PC-9 (cell line): Measurements from ENCODE around the gene NEURL3. TPM values are rescaled to one million over a fixed set of nuclear protein-coding genes. Genes with fewer than 3 reads are reported as not detected.

Source experiments
- BruUV-seq: library from RNA; stranded (reverse); fragments of 400-500 nt; replicated peaks from 2 replicates; lab custom pipeline; 2021; lab: Mats Ljungman, UMichigan
- CTCF ChIA-PET: fragments of 300-600 bp; sonication (Branson Sonifier 250); formaldehyde crosslinking; loops from one replicate; lab custom pipeline; 2022; ENCODE audit warnings: antibody characterized with exemption; lab: Charles Lee
- POLR2A ChIA-PET: fragments of 300-600 bp; sonication (Branson Sonifier 250); formaldehyde crosslinking; loops from one replicate; lab custom pipeline; 2022; ENCODE audit warnings: antibody characterized with exemption; ENCODE audit not compliant: unreplicated experiment; lab: Charles Lee
- DNase-seq, 2 experiments: peaks; one replicate each; pipeline versions ENCODE4 v3.0.0 to v3.0.0-alpha.2; 2015 to 2022; ENCODE audit warnings: mixed read lengths in 1 of 2
- H2AFZ ChIP-seq: fragments of 200-600 bp; sonication (generic); 2 replicates; pipeline ENCODE4 v1.8.1; 2017; ENCODE audit warnings: antibody characterized with exemption
- H3F3A ChIP-seq: fragments of 200-600 bp; sonication (generic); 2 replicates; pipeline ENCODE4 v1.8.1; 2017; ENCODE audit warnings: antibody characterized with exemption, mild to moderate bottlenecking, low read depth; ENCODE audit not compliant: insufficient read depth
- H3K27ac ChIP-seq: fragments of 200-600 bp; sonication (generic); 2 replicates; pipeline ENCODE4 v1.6.1; 2016; ENCODE audit warnings: mixed run types
- H3K27me3 ChIP-seq: fragments of 200-600 bp; sonication (generic); 2 replicates; pipeline ENCODE4 v1.6.1; 2016; ENCODE audit warnings: low read depth, mixed run types; ENCODE audit not compliant: insufficient read depth
- H3K36me3 ChIP-seq: fragments of 200-600 bp; sonication (generic); 2 replicates; pipeline ENCODE4 v1.6.1; 2016; ENCODE audit warnings: low read depth, mixed run types
- H3K4me1 ChIP-seq: fragments of 200-600 bp; sonication (generic); replicated peaks from 2 replicates; pipeline ENCODE4 v1.6.1; 2016; ENCODE audit warnings: mixed run types; ENCODE audit not compliant: insufficient read depth
- H3K4me2 ChIP-seq: fragments of 200-600 bp; sonication (generic); 2 replicates; pipeline ENCODE4 v1.6.1; 2017; ENCODE audit warnings: mixed run types
- H3K4me3 ChIP-seq: fragments of 200-600 bp; sonication (generic); 2 replicates; pipeline ENCODE4 v1.6.1; 2016; ENCODE audit warnings: mixed run types
- H3K79me2 ChIP-seq: fragments of 200-600 bp; sonication (generic); 2 replicates; pipeline ENCODE4 v1.6.1; 2017; ENCODE audit warnings: low read depth, mixed run types
- H3K9me2 ChIP-seq: fragments of 200-600 bp; sonication (generic); 2 replicates; pipeline ENCODE4 v1.8.1; 2017; ENCODE audit warnings: mild to moderate bottlenecking; ENCODE audit not compliant: insufficient read depth
- H3K9me3 ChIP-seq: fragments of 200-600 bp; sonication (generic); 2 replicates; pipeline ENCODE4 v1.8.1; 2016; ENCODE audit warnings: low read depth; ENCODE audit not compliant: insufficient read depth
- H4K20me1 ChIP-seq: fragments of 200-600 bp; sonication (generic); 2 replicates; pipeline ENCODE4 v1.8.1; 2017; ENCODE audit not compliant: insufficient read depth
- EZH2 ChIP-seq: fragments of 200-600 bp; sonication (generic); IDR thresholded peaks from 2 replicates; pipeline ENCODE4 v1.8.0; 2017; ENCODE audit warnings: antibody characterized with exemption, low read depth
- intact Hi-C: fragments of 100-400 bp; cut with micrococcal nuclease; formaldehyde crosslinking; loops from one replicate; pipeline ENCODE4 v1.10.0; 2022; ENCODE audit not compliant: unreplicated experiment
- total RNA-seq: library from RNA; stranded (reverse); gene quantifications from 2 replicates; pipeline ENCODE4 v1.2.3, GENCODE V29; 2021
- TF ChIP-seq, protein P1 (sequence below): fragments of 200-600 bp; sonication (generic); conservative IDR thresholded peaks from 2 replicates; pipeline ENCODE4 v1.6.1; 2017; ENCODE audit warnings: mixed run types, antibody characterized with exemption, mild to moderate bottlenecking, moderate library complexity

The NEURL3 gene
- total RNA-seq, 1 experiment from 2014 or later: 0.48 TPM

DNA sequence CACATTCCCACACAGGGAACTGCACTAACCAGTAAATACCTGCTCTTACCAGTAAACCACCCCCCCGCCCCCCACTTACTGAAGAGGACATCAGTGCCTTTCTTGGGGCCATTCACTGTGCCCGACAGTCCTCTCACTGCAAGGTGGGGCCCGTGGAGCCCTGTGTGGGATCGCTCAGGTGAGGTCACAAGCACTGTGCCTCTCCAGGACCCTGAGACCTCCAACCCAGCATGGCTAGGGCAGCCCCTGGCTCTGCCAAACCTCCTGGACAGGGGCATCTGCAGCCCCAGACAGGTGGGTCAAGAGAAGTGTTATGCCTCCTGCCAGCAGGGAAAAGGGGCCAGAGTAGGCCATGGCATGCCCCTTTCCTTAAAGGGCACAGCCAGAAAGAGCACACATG, 6.7 kb upstream of the NEURL3 start:
- H3K27me3 ChIP-seq: no peaks in the 10 kb centered on the region
- CTCF ChIA-PET: no interaction called here
- no peak for DNase-seq
- no peaks in the 10 kb centered on the region for H3K36me3 ChIP-seq
- peaks cover 10% of the 10 kb centered on the region; the same call in 1 of the 2 replicates for H3F3A ChIP-seq
- no peaks in the 10 kb centered on the region for H3K79me2 ChIP-seq
- H2AFZ ChIP-seq: no peak overlapping the region
- H3K4me2 ChIP-seq: no peak overlapping the region
- TF ChIP-seq EZH2: no peak
- TF ChIP-seq, protein P1, sequence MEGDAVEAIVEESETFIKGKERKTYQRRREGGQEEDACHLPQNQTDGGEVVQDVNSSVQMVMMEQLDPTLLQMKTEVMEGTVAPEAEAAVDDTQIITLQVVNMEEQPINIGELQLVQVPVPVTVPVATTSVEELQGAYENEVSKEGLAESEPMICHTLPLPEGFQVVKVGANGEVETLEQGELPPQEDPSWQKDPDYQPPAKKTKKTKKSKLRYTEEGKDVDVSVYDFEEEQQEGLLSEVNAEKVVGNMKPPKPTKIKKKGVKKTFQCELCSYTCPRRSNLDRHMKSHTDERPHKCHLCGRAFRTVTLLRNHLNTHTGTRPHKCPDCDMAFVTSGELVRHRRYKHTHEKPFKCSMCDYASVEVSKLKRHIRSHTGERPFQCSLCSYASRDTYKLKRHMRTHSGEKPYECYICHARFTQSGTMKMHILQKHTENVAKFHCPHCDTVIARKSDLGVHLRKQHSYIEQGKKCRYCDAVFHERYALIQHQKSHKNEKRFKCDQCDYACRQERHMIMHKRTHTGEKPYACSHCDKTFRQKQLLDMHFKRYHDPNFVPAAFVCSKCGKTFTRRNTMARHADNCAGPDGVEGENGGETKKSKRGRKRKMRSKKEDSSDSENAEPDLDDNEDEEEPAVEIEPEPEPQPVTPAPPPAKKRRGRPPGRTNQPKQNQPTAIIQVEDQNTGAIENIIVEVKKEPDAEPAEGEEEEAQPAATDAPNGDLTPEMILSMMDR: no peak
- no peaks in the 10 kb centered on the region for H3K9me2 ChIP-seq
- H3K27ac ChIP-seq: no peak overlapping the region
- H3K4me3 ChIP-seq: no peak overlapping the region
- POLR2A ChIA-PET: no interaction called here
- H4K20me1 ChIP-seq: no peaks in the 10 kb centered on the region
- intact Hi-C loops: no loop called here
- H3K4me1 ChIP-seq: peaks cover 16% of the 10 kb centered on the region
- peaks cover under 1% of the 10 kb centered on the region; the same call in 1 of the 2 replicates for H3K9me3 ChIP-seq
- no TSS peak for BruUV-seq

DNA sequence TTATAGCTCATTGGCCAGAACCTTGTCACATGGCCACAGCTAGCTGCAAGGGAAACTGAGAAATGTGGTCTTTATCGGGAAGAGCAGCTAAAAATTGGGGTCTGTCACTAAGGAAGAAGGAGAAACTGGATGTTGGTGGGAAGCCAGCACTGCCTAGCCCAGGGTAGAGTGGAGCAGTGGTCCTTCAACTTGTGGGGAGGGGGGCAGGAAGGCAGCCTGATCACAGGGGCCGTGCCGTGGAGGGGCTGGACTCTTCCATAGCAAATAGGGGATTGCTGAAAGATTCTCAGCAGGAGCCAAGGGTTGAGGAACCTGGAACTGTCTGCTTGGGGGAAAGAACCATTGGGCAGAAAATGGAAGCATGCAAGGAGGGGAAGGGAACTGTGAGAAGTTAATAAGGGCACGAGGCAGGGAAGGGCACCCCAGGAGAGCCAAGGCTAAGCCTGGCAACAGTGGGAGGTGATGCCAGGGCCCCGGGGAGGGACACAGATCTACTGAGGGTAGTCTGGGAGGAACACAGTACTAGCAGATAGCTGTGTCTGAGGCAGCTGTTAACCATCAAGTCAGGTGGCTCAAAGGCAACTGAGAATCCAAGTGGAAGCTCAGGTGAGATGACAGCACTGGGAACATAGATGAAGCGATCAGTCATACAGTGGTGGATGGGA, 5.9 kb upstream of the NEURL3 start:
- POLR2A ChIA-PET: no interaction called here
- no TSS peak for BruUV-seq
- no peaks in the 10 kb centered on the region for H3K79me2 ChIP-seq

DNA sequence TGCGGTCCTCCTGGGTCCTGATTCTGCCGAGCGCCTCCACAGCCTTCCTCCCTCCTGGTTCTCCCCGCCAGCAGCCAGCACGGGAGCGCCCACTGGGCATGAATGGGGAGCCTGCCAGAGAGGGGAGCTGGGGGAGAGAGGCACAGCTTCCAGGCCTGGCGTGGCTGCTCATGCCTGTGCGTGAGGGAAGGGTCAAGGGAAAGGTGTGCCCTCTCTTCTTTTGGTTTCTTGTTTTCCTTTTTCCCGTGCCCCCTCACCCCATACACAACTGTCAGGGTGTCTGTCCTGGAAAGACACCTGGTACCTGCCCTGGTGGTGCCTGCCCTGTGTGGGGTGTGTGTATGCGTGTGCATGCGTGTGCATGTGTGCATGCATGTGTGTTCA, 4.7 kb upstream of the NEURL3 start:
- no TSS peak for BruUV-seq
- H3K9me2 ChIP-seq: no peaks in the 10 kb centered on the region
- CTCF ChIA-PET: interaction anchor here (0.6 to 4.6 kb wide), 6 partner anchors 17 to 517 kb away, joined by 3 to 35 read pairs (median 4); no protein-coding TSS in a partner anchor
- peaks cover 36% of the 10 kb centered on the region for H3K4me1 ChIP-seq
- H4K20me1 ChIP-seq: no peaks in the 10 kb centered on the region
- no peak overlapping the region for H2AFZ ChIP-seq
- no peaks in the 10 kb centered on the region for H3K36me3 ChIP-seq
- H3K79me2 ChIP-seq: no peaks in the 10 kb centered on the region
- no peak for DNase-seq
- intact Hi-C loops: loop anchor here (1.0 to 10.0 kb wide), 8 partner anchors 44 to 371 kb away; partner anchors contain the start of genes ASTL, CIAO1, SNRNP200 and STARD7
- H3F3A ChIP-seq: peaks cover 29% of the 10 kb centered on the region
- TF ChIP-seq, protein P1: no peak
- no peak for TF ChIP-seq EZH2
- POLR2A ChIA-PET: no interaction called here
- H3K4me3 ChIP-seq: no peak overlapping the region
- H3K9me3 ChIP-seq: no peaks in the 10 kb centered on the region
- H3K4me2 ChIP-seq: 0 out of 2 replicates have a peak overlapping the region, but pooled peaks have one; percentile 15
- H3K27me3 ChIP-seq: no peaks in the 10 kb centered on the region
- no peak overlapping the region for H3K27ac ChIP-seq

More for the DNA sequence above, 5.9 kb upstream of the NEURL3 start:
- no peak overlapping the region for H3K27ac ChIP-seq
- H4K20me1 ChIP-seq: no peaks in the 10 kb centered on the region
- DNase-seq: no peak
- no peaks in the 10 kb centered on the region for H3K36me3 ChIP-seq
- no peak overlapping the region for H2AFZ ChIP-seq
- no peak overlapping the region for H3K4me3 ChIP-seq
- H3K9me2 ChIP-seq: no peaks in the 10 kb centered on the region
- peaks cover 18% of the 10 kb centered on the region for H3F3A ChIP-seq
- intact Hi-C loops: no loop called here
- peaks cover 24% of the 10 kb centered on the region for H3K4me1 ChIP-seq
- TF ChIP-seq, protein P1: no peak
- no peak for TF ChIP-seq EZH2
- no peak overlapping the region for H3K4me2 ChIP-seq
- no peaks in the 10 kb centered on the region for H3K9me3 ChIP-seq
- H3K27me3 ChIP-seq: no peaks in the 10 kb centered on the region
- CTCF ChIA-PET: interaction anchor here (0.7 to 4.6 kb wide), 3 partner anchors 21 to 103 kb away, joined by 3 to 35 read pairs (median 4); no protein-coding TSS in a partner anchor
